ENCODE measurements around the gene PRKD2. TPM values are rescaled to one million over a fixed set of nuclear protein-coding genes. Genes with fewer than 3 reads are reported as not detected.

PRKD2 gene
- polyA plus RNA-seq, 1 donor from 2014 or later = 143 TPM

- peaks cover 5% of the 10 kb centered on the region for H3K36me3 Mint-ChIP-seq
Measured at GRCh38 chr19:46732172-46732938, 15.4 kb upstream of the PRKD2 start.

GRCh38 chr19:46731584-46731983 lies 14.7 kb upstream of the PRKD2 start:
- Mint-ChIP-seq H3K36me3 (peaks cover 5% of the 10 kb centered on the region), H3K27ac (peak overlapping the region in 2 of 3 donors; percentile 67 to 69), H3K4me3 (peak overlapping the region in 1 of 4 donors; percentile 18), H3K27me3 (no peaks in the 10 kb centered on the region), H3K9me3 (no peaks in the 10 kb centered on the region), H3K4me1 (peaks cover 11 to 17% (median 11%) of the 10 kb centered on the region in 3 donors)

More at GRCh38 chr19:46732172-46732938, 15.4 kb upstream of the PRKD2 start:
- peaks cover 11 to 15% (median 11%) of the 10 kb centered on the region in 3 donors for H3K4me1 Mint-ChIP-seq
- H3K9me3 Mint-ChIP-seq = no peaks in the 10 kb centered on the region
- H3K4me3 Mint-ChIP-seq = peak overlapping the region in 1 of 4 donors; percentile 18
- peak overlapping the region in 1 of 3 donors; percentile 69 for H3K27ac Mint-ChIP-seq
- H3K27me3 Mint-ChIP-seq = no peaks in the 10 kb centered on the region

- Mint-ChIP-seq H3K27me3 (no peaks in the 10 kb centered on the region), H3K36me3 (peaks cover 5% of the 10 kb centered on the region), H3K4me3 (no peak overlapping the region), H3K4me1 (peaks cover 11 to 18% (median 11%) of the 10 kb centered on the region in 3 donors), H3K27ac (peak overlapping the region in 1 of 3 donors; percentile 71), H3K9me3 (no peaks in the 10 kb centered on the region)
Measured at GRCh38 chr19:46731007-46731501, 14.1 kb upstream of the PRKD2 start.

DNA sequence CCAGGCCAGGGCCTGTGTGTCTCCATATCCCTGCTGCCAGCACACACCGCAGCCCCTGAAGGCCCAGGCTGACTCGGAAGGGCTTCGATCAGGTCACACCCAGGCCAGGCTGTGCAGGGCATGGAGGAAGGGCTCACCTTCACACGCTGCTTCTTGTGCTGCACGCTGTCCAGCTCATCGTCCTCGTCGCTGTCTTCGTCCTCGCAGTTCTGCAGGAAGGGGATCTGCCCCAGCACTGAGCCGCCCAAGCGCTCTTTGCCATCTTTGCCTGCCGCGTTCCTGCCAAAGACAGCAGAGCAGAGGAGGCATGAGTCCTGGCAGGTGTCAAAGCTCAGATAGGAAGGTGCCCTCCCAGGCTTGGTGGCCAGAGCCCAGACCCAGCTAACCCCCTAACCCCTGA lies 13.7 kb upstream of the PRKD2 start:
- no peak overlapping the region for H3K4me3 Mint-ChIP-seq
- H3K36me3 Mint-ChIP-seq = peaks cover 8% of the 10 kb centered on the region
- H3K9me3 Mint-ChIP-seq = no peaks in the 10 kb centered on the region
- no peaks in the 10 kb centered on the region for H3K27me3 Mint-ChIP-seq
- peak overlapping the region in 1 of 3 donors; percentile 71 for H3K27ac Mint-ChIP-seq
- peaks cover 11 to 18% (median 11%) of the 10 kb centered on the region in 3 donors for H3K4me1 Mint-ChIP-seq

GRCh38 chr19:46730187-46730586 lies 13.3 kb upstream of the PRKD2 start:
- Mint-ChIP-seq H3K27ac (peak overlapping the region in 1 of 3 donors; percentile 67), H3K36me3 (peaks cover 9% of the 10 kb centered on the region)

DNA sequence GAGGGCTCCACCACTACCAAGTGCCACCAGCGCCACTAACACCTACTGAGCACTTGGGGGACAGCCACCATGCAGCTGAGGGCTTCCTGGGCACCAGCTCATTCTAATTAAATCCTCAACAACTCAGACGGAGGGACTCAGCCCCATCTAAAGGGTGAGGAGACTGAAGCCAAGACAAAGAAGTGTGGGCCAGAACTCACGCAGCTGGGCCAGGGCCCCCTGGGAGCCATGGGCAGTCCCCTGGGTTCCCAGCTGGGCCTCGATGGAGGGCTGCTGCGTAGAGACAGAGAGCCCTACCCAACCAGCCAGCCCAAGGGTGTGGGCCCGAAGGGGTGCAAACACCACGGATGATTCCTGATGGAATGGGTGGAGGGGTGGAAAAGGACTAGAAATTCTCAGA lies 12.8 kb upstream of the PRKD2 start:
- no peak overlapping the region for H3K4me3 Mint-ChIP-seq
- H3K27me3 Mint-ChIP-seq = no peaks in the 10 kb centered on the region
- H3K9me3 Mint-ChIP-seq = no peaks in the 10 kb centered on the region
- H3K27ac Mint-ChIP-seq = peak overlapping the region in 1 of 3 donors; percentile 67
- H3K4me1 Mint-ChIP-seq = peaks cover 11 to 18% (median 11%) of the 10 kb centered on the region in 3 donors
- peaks cover 9% of the 10 kb centered on the region for H3K36me3 Mint-ChIP-seq

More at GRCh38 chr19:46730187-46730586, 13.3 kb upstream of the PRKD2 start:
- Mint-ChIP-seq H3K27me3 (no peaks in the 10 kb centered on the region), H3K9me3 (no peaks in the 10 kb centered on the region), H3K4me3 (no peak overlapping the region), H3K4me1 (peaks cover 11 to 18% (median 11%) of the 10 kb centered on the region in 3 donors)

DNA sequence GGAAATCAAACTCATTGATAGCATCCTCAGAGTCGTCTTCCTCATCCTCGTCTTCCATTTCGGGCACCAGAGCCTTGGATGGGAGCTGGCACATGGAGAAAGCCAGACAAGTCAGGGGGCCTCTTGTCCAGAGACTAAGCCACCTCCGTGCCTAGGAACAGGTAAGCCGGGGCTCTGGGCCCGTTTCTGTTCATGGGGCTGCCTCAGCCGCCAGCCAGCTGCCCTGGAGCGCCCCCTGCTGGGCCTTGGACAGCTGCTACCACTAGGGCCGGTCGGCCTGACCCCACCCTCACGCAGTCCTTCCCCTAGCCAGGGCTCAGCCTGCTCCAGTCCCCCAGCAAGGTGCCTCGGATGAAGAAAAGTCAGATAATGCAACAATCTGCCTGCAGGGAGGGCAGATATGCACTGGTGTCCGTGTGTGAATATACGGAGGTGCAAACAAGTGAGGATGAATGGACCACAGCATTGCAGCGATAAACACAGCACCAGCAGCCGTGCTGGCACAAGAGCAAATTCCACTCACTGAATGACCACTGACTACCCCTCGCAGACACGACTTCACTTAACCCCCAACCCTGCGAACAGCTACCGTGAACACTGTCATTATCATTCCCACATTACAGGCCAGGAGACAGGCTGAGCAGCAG lies 11.9 kb upstream of the PRKD2 start:
- H3K4me3 Mint-ChIP-seq = peak overlapping the region in 3 of 4 donors; percentile 22 to 43 (median 32)
- H3K36me3 Mint-ChIP-seq = peaks cover 12% of the 10 kb centered on the region
- peaks cover 11 to 18% (median 11%) of the 10 kb centered on the region in 3 donors for H3K4me1 Mint-ChIP-seq
- H3K27ac Mint-ChIP-seq = peak overlapping the region in 2 of 3 donors; percentile 23 to 91
- no peaks in the 10 kb centered on the region for H3K27me3 Mint-ChIP-seq
- H3K9me3 Mint-ChIP-seq = no peaks in the 10 kb centered on the region

DNA sequence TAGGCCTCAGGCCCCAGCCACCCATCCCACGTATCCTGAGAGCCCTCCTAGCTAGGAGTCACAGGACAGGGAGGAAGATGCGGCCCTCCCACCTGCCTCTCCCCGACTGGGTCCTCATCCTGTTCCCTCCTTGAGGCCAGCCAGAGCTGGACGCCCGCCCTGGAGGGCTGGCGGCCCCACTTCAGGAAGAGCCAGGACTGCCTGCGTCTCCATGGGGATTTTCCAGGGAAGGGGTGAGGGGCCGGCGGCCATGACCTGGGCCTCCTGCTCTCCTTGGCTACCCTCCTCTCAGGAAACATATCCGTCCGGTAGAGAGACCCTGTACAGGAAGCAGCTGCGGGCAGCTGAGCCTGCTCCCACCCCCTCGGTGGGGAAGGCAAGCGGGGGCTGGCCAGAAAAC lies 11.3 kb upstream of the PRKD2 start:
- H3K4me3 Mint-ChIP-seq = peak overlapping the region in 1 of 4 donors; percentile 22
- peaks cover 12% of the 10 kb centered on the region for H3K36me3 Mint-ChIP-seq
- H3K9me3 Mint-ChIP-seq = no peaks in the 10 kb centered on the region
- H3K27me3 Mint-ChIP-seq = no peaks in the 10 kb centered on the region
- peaks cover 11 to 19% (median 13%) of the 10 kb centered on the region in 3 donors for H3K4me1 Mint-ChIP-seq
- peak overlapping the region in 1 of 3 donors; percentile 91 for H3K27ac Mint-ChIP-seq

DNA sequence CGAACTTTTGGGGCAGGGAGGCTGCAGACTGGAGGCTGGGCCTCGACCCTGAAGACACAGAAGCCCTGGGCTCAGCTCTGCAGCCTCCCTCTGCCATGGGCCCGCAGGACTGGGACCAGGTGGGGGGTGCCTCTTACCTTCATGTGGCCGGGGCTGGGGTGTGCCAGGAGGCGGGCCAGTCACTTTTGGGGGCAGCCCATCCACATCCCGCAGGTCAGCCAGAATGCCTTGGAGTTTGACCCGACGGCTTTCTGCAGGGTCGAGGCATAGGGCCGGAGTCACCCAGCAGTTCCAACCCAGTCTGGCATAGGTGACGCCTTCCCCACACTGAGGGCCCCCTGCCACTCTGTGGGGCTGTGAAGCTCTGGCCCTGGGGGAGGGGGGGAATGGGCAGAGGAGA lies 10.8 kb upstream of the PRKD2 start:
- no peaks in the 10 kb centered on the region for H3K27me3 Mint-ChIP-seq
- H3K36me3 Mint-ChIP-seq = peaks cover 12% of the 10 kb centered on the region
- H3K9me3 Mint-ChIP-seq = no peaks in the 10 kb centered on the region
- H3K27ac Mint-ChIP-seq = no peak overlapping the region
- H3K4me1 Mint-ChIP-seq = peaks cover 11 to 20% (median 13%) of the 10 kb centered on the region in 3 donors
- H3K4me3 Mint-ChIP-seq = no peak overlapping the region

DNA sequence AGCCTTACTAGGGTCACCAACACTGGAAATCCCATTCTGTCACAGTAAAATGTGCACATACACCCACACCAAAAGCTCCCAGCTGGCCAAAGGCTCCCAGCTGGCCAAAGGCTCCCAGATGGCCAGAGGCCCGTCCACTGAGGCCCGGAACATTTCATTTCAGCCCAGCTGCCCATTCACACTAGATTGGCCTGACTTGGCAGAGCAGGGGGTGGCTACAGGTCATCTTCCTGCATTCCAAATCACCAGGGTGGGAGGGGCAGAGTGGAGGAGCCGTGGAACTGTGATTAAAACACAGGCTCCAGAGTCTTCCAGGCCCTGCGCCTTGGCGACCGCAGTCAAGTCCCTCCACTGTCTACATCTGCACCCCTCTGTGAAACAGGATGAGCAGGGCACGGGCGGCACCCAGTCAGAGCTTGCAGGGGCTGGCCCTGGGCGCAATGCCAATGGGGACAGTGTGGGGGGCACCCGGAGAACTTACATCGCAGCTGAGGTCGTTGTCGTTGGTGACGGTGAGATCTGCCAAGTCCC lies 10.1 kb upstream of the PRKD2 start:
- Mint-ChIP-seq H3K4me1 (peaks cover 14 to 21% (median 18%) of the 10 kb centered on the region in 3 donors), H3K27ac (no peak overlapping the region), H3K36me3 (peaks cover 14% of the 10 kb centered on the region)

DNA sequence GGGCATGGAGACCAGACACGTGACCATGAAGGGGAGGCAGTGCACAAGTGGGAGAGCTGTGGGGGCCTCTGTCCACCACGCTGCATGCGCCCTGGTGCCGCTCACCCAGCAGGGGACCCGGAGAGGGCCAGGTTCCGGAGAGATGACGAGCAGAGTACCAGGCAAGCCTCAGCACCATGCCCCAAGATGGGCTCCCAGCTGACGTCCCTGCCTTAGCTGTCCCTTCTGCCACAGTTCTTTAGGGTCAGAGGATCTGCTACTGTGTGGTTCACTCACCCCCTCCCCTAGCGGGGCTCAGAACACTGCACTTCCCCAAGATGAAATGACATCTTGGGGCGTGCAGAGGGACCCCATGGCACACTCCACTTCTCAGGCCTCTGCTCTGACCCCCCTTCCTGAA lies 9.6 kb upstream of the PRKD2 start:
- Mint-ChIP-seq H3K9me3 (no peaks in the 10 kb centered on the region), H3K4me1 (peaks cover 13 to 22% (median 20%) of the 10 kb centered on the region in 3 donors), H3K27ac (peak overlapping the region in 1 of 3 donors; percentile 53), H3K27me3 (no peaks in the 10 kb centered on the region), H3K36me3 (peaks cover 15% of the 10 kb centered on the region), H3K4me3 (no peak overlapping the region)

More for the DNA sequence above, 10.1 kb upstream of the PRKD2 start:
- no peaks in the 10 kb centered on the region for H3K9me3 Mint-ChIP-seq
- no peak overlapping the region for H3K4me3 Mint-ChIP-seq
- H3K27me3 Mint-ChIP-seq = no peaks in the 10 kb centered on the region

GRCh38 chr19:46725859-46726393 lies 9.0 kb upstream of the PRKD2 start:
- Mint-ChIP-seq H3K27me3 (no peaks in the 10 kb centered on the region), H3K4me1 (peaks cover 12 to 22% (median 19%) of the 10 kb centered on the region in 3 donors), H3K9me3 (no peaks in the 10 kb centered on the region), H3K4me3 (peak overlapping the region in 1 of 4 donors; percentile 45), H3K27ac (peak overlapping the region in 2 of 3 donors; percentile 12 to 53), H3K36me3 (peaks cover 15% of the 10 kb centered on the region)

GRCh38 chr19:46725036-46725820 lies 8.3 kb upstream of the PRKD2 start:
- Mint-ChIP-seq H3K27ac (peak overlapping the region in 1 of 3 donors; percentile 7), H3K9me3 (no peaks in the 10 kb centered on the region), H3K27me3 (no peaks in the 10 kb centered on the region), H3K4me3 (peak overlapping the region in 2 of 4 donors; percentile 39 to 40), H3K36me3 (peaks cover 15% of the 10 kb centered on the region), H3K4me1 (peaks cover 16 to 24% (median 23%) of the 10 kb centered on the region in 3 donors)

- Mint-ChIP-seq H3K9me3 (no peaks in the 10 kb centered on the region), H3K27ac (peak overlapping the region in 1 of 3 donors; percentile 7), H3K27me3 (no peaks in the 10 kb centered on the region), H3K4me3 (no peak overlapping the region), H3K36me3 (peaks cover 15% of the 10 kb centered on the region), H3K4me1 (peaks cover 18 to 28% (median 27%) of the 10 kb centered on the region in 3 donors)
Measured at GRCh38 chr19:46724468-46724867, 7.6 kb upstream of the PRKD2 start.

Measured in IgD-negative memory B cell (primary cell).